Spleen (tissue), 11 donors: Measurements from ENCODE around the gene CLBA1. TPM values are rescaled to one million over a fixed set of nuclear protein-coding genes. Genes with fewer than 3 reads are reported as not detected.

ENCODE experiments used
- DNase-seq: peaks from one replicate; pipeline ENCODE4 v3.0.0-alpha.2; 2020
- H3K27ac ChIP-seq, 8 donors: fragments of 200-600 bp; sonication (generic) in 7 of 8; 1 replicate in 4 of 8; 2 replicates in 4 of 8; pipeline versions ENCODE4 v1.5.0 to v1.8.0; 2016 to 2021; ENCODE audit warnings: inconsistent platforms in 4 of 8, mild to moderate bottlenecking in 4 of 8, moderate library complexity in 1 of 8
- H3K27me3 ChIP-seq, 7 donors: fragments of 200-600 bp; sonication (generic) in 6 of 7; replicated peaks in 1 of 7; 1 replicate in 4 of 7; 2 replicates in 3 of 7; pipeline versions ENCODE4 v1.5.0 to v1.8.0; 2016 to 2021; ENCODE audit warnings: inconsistent platforms in 3 of 7, mild to moderate bottlenecking in 1 of 7
- H3K36me3 ChIP-seq, 6 donors: fragments of 200-600 bp; sonication (generic) in 5 of 6; 1 replicate in 4 of 6; 2 replicates in 2 of 6; pipeline versions ENCODE4 v1.5.0 to v1.8.0; 2016 to 2021; ENCODE audit warnings: inconsistent platforms in 2 of 6
- H3K4me1 ChIP-seq, 6 donors: fragments of 200-600 bp; sonication (generic) in 5 of 6; 1 replicate in 3 of 6; 2 replicates in 3 of 6; pipeline versions ENCODE4 v1.5.0 to v1.8.0; 2016 to 2021; ENCODE audit warnings: inconsistent platforms in 3 of 6
- H3K4me3 ChIP-seq, 8 donors: fragments of 200-600 bp; sonication (generic) in 7 of 8; 1 replicate in 4 of 8; 2 replicates in 4 of 8; pipeline versions ENCODE4 v1.5.0 to v1.8.0; 2016 to 2021; ENCODE audit warnings: inconsistent platforms in 4 of 8, mild to moderate bottlenecking in 4 of 8, moderate library complexity in 2 of 8
- H3K9me3 ChIP-seq, 8 donors: fragments of 200-600 bp; sonication (generic) in 7 of 8; 1 replicate in 4 of 8; 2 replicates in 4 of 8; pipeline versions ENCODE4 v1.5.0 to v1.8.0; 2016 to 2021; ENCODE audit warnings: inconsistent platforms in 4 of 8
- CTCF ChIP-seq, 11 experiments: fragments of 200-600 bp in 7 of 11; fragments of 450-650 bp in 4 of 11; sonication (generic) in 4 of 11; IDR thresholded peaks in 8 of 11; conservative IDR thresholded peaks in 3 of 11; 1 replicate in 7 of 11; 2 replicates in 4 of 11; pipeline versions ENCODE4 v1.4.0 to v1.8.0; 2016 to 2021; ENCODE audit warnings: antibody characterized with exemption in 11 of 11, inconsistent platforms in 4 of 11, mild to moderate bottlenecking in 1 of 11
- POLR2A ChIP-seq, 3 donors: fragments of 450-650 bp; IDR thresholded peaks; one replicate each; pipeline ENCODE4 v1.5.1; 2017; ENCODE audit warnings: antibody characterized with exemption in 3 of 3, mild to moderate bottlenecking in 1 of 3
- POLR2AphosphoS5 ChIP-seq, 3 donors: sonication (generic); formaldehyde crosslinking; IDR thresholded peaks; one replicate each; pipeline ENCODE4 v1.5.1; 2017; ENCODE audit warnings: antibody characterized with exemption in 3 of 3
- WGBS, 5 donors: extraction: QIAGEN DNeasy Blood & Tissue Kit in 3 of 5; methylation state at CpG; one replicate each; pipeline versions ENCODE4 v1.1.5 to v1.1.7; 2013 to 2018; 5-methylcytosine and 5-hydroxymethylcytosine counted together
- intact Hi-C: fragments of 100-400 bp; cut with DNase I; formaldehyde crosslinking; loops from one replicate; pipeline ENCODE4 v1.15.0; 2023; ENCODE audit warnings: low total_unique reads
- polyA plus RNA-seq, 3 donors: library from polyadenylated mRNA; stranded (reverse); fragments of 200-250 nt; gene quantifications; one replicate each; pipeline ENCODE4 v1.2.1, GENCODE V29; 2013
- total RNA-seq, 7 donors: library from RNA; depleted of rRNA in 3 of 7; stranded (reverse); fragments of >200 nt in 3 of 7; fragmentation: NEBNext Ultra II Directional in 4 of 7; extraction: Animal tissue kit (Norgen Biotek cat#: 25700) in 4 of 7; gene quantifications; one replicate each; pipeline versions ENCODE4 v1.1.0 to v1.2.1, GENCODE V29; 2016 to 2021
- donor health status: healthy with polysubstance abuse.
- donor health status: DM: no; HTN: no; CAD: no; lungs with moderate emphysema.
- donor health status: DM: no; HTN: no; CAD: no.
- donor health status: Bipolar disorder and iron deficiency.
- donor health status: healthy.
- donor health status: DM: no; HTN: no; CAD: no.
- donor health status: DM: yes; HTN: yes; CAD: no.

Gene CLBA1
- total and polyA plus RNA-seq, 10 donors, result 1.7 to 4.3 (median 3.7) TPM

GRCh38 chr14:104971447-104972240 lies 13.9 kb upstream of the CLBA1 start:
- Histone ChIP-seq H3K27ac (no peak overlapping the region), H3K36me3 (no peaks in the 10 kb centered on the region), H3K4me1 (peaks cover 7 to 53% (median 35%) of the 10 kb centered on the region in 6 donors), H3K4me3 (no peak overlapping the region), H3K27me3 (peaks cover 0 to 88% (median 39%) of the 10 kb centered on the region in 7 donors), H3K9me3 (no peaks in the 10 kb centered on the region)
- intact Hi-C loops, result no loop called here
- WGBS, 5 donors, result 85 to 95% (median 90%) methylated on average over 11 to 12 of the region's 12 CpGs
- DNase-seq, result peak; percentile 62
- TF ChIP-seq POLR2AphosphoS5 (IDR thresholded peaks at IDR 0.05) (no peak), POLR2A (IDR thresholded peaks at IDR 0.05) (no peak), CTCF (IDR thresholded peaks at IDR 0.05 in 8 of 11, conservative IDR thresholded peaks at IDR 0.05 in 3 of 11) (no peak)

- H3K4me1 ChIP-seq, result peaks cover 12 to 58% (median 37%) of the 10 kb centered on the region in 6 donors
- DNase-seq, result peak; percentile 65
- no peaks in the 10 kb centered on the region for H3K9me3 ChIP-seq
- WGBS, 5 donors, result 76 to 89% (median 81%) methylated on average over 15 to 28 of the region's 28 CpGs
- TF ChIP-seq CTCF (IDR thresholded peaks at IDR 0.05 in 8 of 11, conservative IDR thresholded peaks at IDR 0.05 in 3 of 11), result no peak
- H3K27me3 ChIP-seq, result peaks cover 0 to 88% (median 39%) of the 10 kb centered on the region in 7 donors
- intact Hi-C loops, result no loop called here
- peak overlapping the region in 2 of 8 donors; percentile 6 to 8 for H3K27ac ChIP-seq
- no peaks in the 10 kb centered on the region for H3K36me3 ChIP-seq
- no peak overlapping the region for H3K4me3 ChIP-seq
These were observed 13.1 kb upstream of the CLBA1 start for GRCh38 chr14:104972301-104973134.

- 79 to 89% (median 85%) methylated on average over 10 to 12 of the region's 12 CpGs for WGBS, 5 donors
- Histone ChIP-seq H3K27me3 (peaks cover 0 to 88% (median 39%) of the 10 kb centered on the region in 7 donors), H3K36me3 (no peaks in the 10 kb centered on the region), H3K27ac (peak overlapping the region in 2 of 8 donors; percentile 6 to 8), H3K4me1 (peaks cover 14 to 58% (median 37%) of the 10 kb centered on the region in 6 donors), H3K4me3 (no peak overlapping the region), H3K9me3 (no peaks in the 10 kb centered on the region)
- intact Hi-C loops, result no loop called here
- peak in 1 of 3 donors; percentile 13 for TF ChIP-seq POLR2AphosphoS5 (IDR thresholded peaks at IDR 0.05)
- TF ChIP-seq POLR2A (IDR thresholded peaks at IDR 0.05), result no peak
- no peak for TF ChIP-seq CTCF (IDR thresholded peaks at IDR 0.05 in 8 of 11, conservative IDR thresholded peaks at IDR 0.05 in 3 of 11)
- peak; percentile 71 for DNase-seq
These were observed 12.5 kb upstream of the CLBA1 start for GRCh38 chr14:104973135-104973384.
